T-cell (primary cell): ENCODE results near the gene PMF1. TPM values are rescaled to one million over a fixed set of nuclear protein-coding genes. Genes with fewer than 3 reads are reported as not detected.

Source experiments
- ATAC-seq, 4 experiments: fragments of 200-7000 bp in 3 of 4; fragments of 150-1000 bp in 1 of 4; cut with Tn5 transposase; replicated peaks in 1 of 4; 1 replicate in 3 of 4; 2 replicates in 1 of 4; pipeline ENCODE4 v1.10.0; 2021; ENCODE audit warnings: moderate library complexity in 3 of 4, mild to moderate bottlenecking in 2 of 4, moderate number of reproducible peaks in 1 of 4
- CTCF ChIA-PET, 2 donors: fragments of 300-600 bp; sonication (Branson Sonifier 250); formaldehyde crosslinking; loops; one replicate each; lab custom pipeline; 2022; ENCODE audit warnings: antibody characterized with exemption in 2 of 2; lab: Charles Lee
- POLR2A ChIA-PET, 2 donors: fragments of 300-600 bp; sonication (Branson Sonifier 250); formaldehyde crosslinking; loops; one replicate each; lab custom pipeline; 2022; ENCODE audit warnings: antibody characterized with exemption in 2 of 2; lab: Charles Lee
- DNase-seq, 35 experiments: peaks; one replicate each; pipeline versions ENCODE4 v3.0.0 to v3.0.0-alpha.2; 2013 to 2023
- H3K27ac ChIP-seq: one replicate; pipeline ENCODE4 v1.5.1; 2013; ENCODE audit warnings: low read length
- H3K27me3 ChIP-seq, 2 experiments: replicated peaks in 1 of 2; 1 replicate in 1 of 2; 2 replicates in 1 of 2; pipeline versions ENCODE4 v1.6.1 to v1.7.0; 2013; ENCODE audit warnings: low read length in 1 of 2, mixed read lengths in 1 of 2; ENCODE audit not compliant: control insufficient read depth in 2 of 2, insufficient read depth in 2 of 2; ENCODE audit errors: extremely low read depth in 1 of 2
- H3K36me3 ChIP-seq, 2 donors: 1 replicate in 1 of 2; 2 replicates in 1 of 2; pipeline versions ENCODE4 v1.6.1 to v1.7.0; 2013; ENCODE audit warnings: low read length in 1 of 2; ENCODE audit not compliant: control insufficient read depth in 2 of 2, insufficient read depth in 1 of 2; ENCODE audit errors: extremely low read depth in 1 of 2
- H3K4me1 ChIP-seq, 2 experiments: 1 replicate in 1 of 2; 2 replicates in 1 of 2; pipeline versions ENCODE4 v1.6.1 to v1.7.0; 2013; ENCODE audit warnings: low read length in 2 of 2, mixed read lengths in 1 of 2; ENCODE audit not compliant: insufficient read depth in 2 of 2, control insufficient read depth in 1 of 2; ENCODE audit errors: extremely low read depth in 1 of 2
- H3K4me3 ChIP-seq, 2 donors: 1 replicate in 1 of 2; 2 replicates in 1 of 2; pipeline versions ENCODE4 v1.5.1 to v1.7.0; 2013; ENCODE audit warnings: mild to moderate bottlenecking in 2 of 2, low read length in 1 of 2, moderate library complexity in 1 of 2; ENCODE audit not compliant: control insufficient read depth in 1 of 2; ENCODE audit errors: extremely low read depth in 1 of 2
- H3K9me3 ChIP-seq: 2 replicates; pipeline ENCODE4 v1.7.0; 2013
- H3K27ac Mint-ChIP-seq, 2 donors: one replicate each; pipeline ENCODE4 v1.8.0; 2020 to 2021; ENCODE audit warnings: mild to moderate bottlenecking in 2 of 2, mixed read lengths in 2 of 2
- H3K27me3 Mint-ChIP-seq, 2 donors: one replicate each; pipeline ENCODE4 v1.8.0; 2021 to 2022; ENCODE audit warnings: mixed read lengths in 2 of 2
- H3K36me3 Mint-ChIP-seq: one replicate; pipeline ENCODE4 v1.8.0; 2021; ENCODE audit warnings: mixed read lengths
- H3K4me1 Mint-ChIP-seq, 3 donors: one replicate each; pipeline ENCODE4 v1.8.0; 2020 to 2022; ENCODE audit warnings: mixed read lengths in 3 of 3, mild to moderate bottlenecking in 1 of 3
- H3K4me3 Mint-ChIP-seq, 3 donors: one replicate each; pipeline ENCODE4 v1.8.0; 2020 to 2022; ENCODE audit warnings: mild to moderate bottlenecking in 3 of 3, mixed read lengths in 3 of 3, moderate library complexity in 3 of 3
- H3K9me3 Mint-ChIP-seq, 3 donors: one replicate each; pipeline ENCODE4 v1.8.0; 2020 to 2022; ENCODE audit warnings: mixed read lengths in 3 of 3
- WGBS: methylation state at CpG from one replicate; pipeline ENCODE4 v1.1.5; 2013; ENCODE audit warnings: missing lambda C conversion rate; ENCODE audit not compliant: insufficient coverage; 5-methylcytosine and 5-hydroxymethylcytosine counted together
- total RNA-seq, 35 experiments: library from RNA in 6 of 35; stranded (reverse) in 6 of 35; fragments of 120-200 nt in 1 of 35; gene quantifications; one replicate each; pipeline versions ENCODE4 v1.2.1 to v1.2.4 and lab custom pipeline; 2013 to 2026

Gene PMF1, protein sequence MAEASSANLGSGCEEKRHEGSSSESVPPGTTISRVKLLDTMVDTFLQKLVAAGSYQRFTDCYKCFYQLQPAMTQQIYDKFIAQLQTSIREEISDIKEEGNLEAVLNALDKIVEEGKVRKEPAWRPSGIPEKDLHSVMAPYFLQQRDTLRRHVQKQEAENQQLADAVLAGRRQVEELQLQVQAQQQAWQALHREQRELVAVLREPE
- total RNA-seq (10 to 100 TPM; 54.7 to 58.7 (median 57.6) TPM), total RNA-seq (lab: John Stamatoyannopoulos, UW) (9.2 to 43.1 (median 17.4) reads per million in 29 experiments)
- 39.8 TPM for total RNA-seq (2013)

DNA sequence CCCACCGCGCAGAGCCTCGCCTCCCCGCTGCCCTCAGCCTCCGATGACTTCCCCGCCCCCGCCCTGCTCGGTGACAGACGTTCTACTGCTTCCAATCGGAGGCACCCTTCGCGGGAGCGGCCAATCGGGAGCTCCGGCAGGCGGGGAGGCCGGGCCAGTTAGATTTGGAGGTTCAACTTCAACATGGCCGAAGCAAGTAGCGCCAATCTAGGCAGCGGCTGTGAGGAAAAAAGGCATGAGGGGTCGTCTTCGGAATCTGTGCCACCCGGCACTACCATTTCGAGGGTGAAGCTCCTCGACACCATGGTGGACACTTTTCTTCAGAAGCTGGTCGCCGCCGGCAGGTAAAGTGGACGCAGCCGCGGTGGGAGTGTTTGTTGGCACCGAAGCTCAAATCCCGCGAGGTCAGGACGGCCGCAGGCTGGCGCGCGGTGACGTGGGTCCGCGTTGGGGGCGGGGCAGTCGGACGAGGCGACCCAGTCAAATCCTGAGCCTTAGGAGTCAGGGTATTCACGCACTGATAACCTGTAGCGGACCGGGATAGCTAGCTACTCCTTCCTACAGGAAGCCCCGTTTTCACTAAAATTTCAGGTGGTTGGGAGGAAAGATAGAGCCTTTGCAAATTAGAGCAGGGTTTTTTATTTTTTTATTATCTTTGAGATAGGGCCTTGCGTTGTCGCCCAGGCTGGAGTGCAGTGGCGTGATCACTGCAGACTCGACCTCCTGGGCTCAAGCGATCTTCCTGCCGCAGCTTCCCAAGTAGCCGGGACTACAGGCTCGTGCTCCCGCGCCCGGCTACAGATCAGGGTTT is at the start of gene PMF1:
Gene PMF1 (plus strand): TSS at position 175 of the 811 bp plus-strand sequence. CDS start 9 bp downstream, at position 184.
- Histone ChIP-seq H3K4me1 (peaks cover 7 to 37% of the 10 kb centered on the region in 2 experiments), H3K4me3 (peak within 1 kb of the TSS; percentile 91 to 93), H3K27me3 (no peaks in the 10 kb centered on the region), H3K27ac (peak within 1 kb of the TSS; percentile 97), H3K36me3 (peaks cover 4 to 34% of the 10 kb centered on the region in 2 donors), H3K9me3 (no peaks in the 10 kb centered on the region)
- ChIA-PET POLR2A (interaction anchor here (0.5 to 1.9 kb wide), 11 partner anchors 12 to 469 kb away, joined by 3 to 32 read pairs (median 4); partner anchors contain the start of genes SLC25A44 (in 1 of the 2) and SMG5 (in 1 of the 2)), CTCF (interaction anchor here (0.6 to 2.7 kb wide), 6 partner anchors 12 to 116 kb away, joined by 3 to 40 read pairs (median 4); partner anchors contain the start of gene SLC25A44 (in 1 of the 2))
- Mint-ChIP-seq H3K27ac (peak within 1 kb of the TSS; percentile 98), H3K9me3 (no peaks in the 10 kb centered on the region), H3K27me3 (no peaks in the 10 kb centered on the region), H3K4me3 (peak within 1 kb of the TSS; percentile 95 to 96 (median 95)), H3K36me3 (peaks cover 16% of the 10 kb centered on the region), H3K4me1 (peaks cover 31 to 48% (median 42%) of the 10 kb centered on the region in 3 donors)
- DNase-seq (peak; percentile 90 to 96 (median 94)), ATAC-seq (peak; percentile 95 to 97 (median 96))
- WGBS, result 0% methylated on average over 52 of the region's 61 CpGs

DNA sequence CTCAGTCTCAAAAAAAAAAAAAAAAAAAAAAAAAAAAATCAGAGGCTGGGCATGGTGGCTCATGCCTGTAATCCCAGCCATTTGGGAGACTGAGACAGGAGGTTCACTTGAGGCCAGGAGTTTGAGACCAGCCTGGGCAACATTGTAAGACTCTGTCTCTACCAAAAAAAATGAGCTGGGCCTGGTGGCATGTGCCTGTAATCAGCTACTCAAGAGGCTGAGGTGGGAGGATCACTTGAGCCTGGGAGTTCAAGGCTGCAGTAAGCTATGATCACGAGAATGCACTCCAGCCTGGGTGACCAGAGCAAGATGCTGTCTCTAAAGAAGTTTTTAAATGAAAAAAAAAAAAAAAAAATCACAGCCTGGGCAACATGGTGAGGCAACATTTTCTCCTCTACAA is 49.1 kb upstream of the PMF1 start:
- DNase-seq, result no peak
- Mint-ChIP-seq H3K4me3 (no peak overlapping the region), H3K4me1 (peaks cover 10 to 17% (median 11%) of the 10 kb centered on the region in 3 donors), H3K9me3 (no peaks in the 10 kb centered on the region), H3K36me3 (no peaks in the 10 kb centered on the region), H3K27ac (no peak overlapping the region), H3K27me3 (no peaks in the 10 kb centered on the region)
- Histone ChIP-seq H3K4me1 (peaks cover 0 to 15% of the 10 kb centered on the region in 2 experiments), H3K27me3 (peaks cover 0 to 6% of the 10 kb centered on the region in 2 experiments), H3K4me3 (no peak overlapping the region), H3K27ac (no peak overlapping the region), H3K36me3 (no peaks in the 10 kb centered on the region), H3K9me3 (no peaks in the 10 kb centered on the region)
- no CpG with 5 or more reads among the region's 1 CpG for WGBS
- ChIA-PET CTCF (interaction anchor here in 1 of 2 donors (0.6 kb wide), 1 partner anchor 52 kb away, joined by 3 read pairs; no protein-coding TSS in a partner anchor), POLR2A (interaction anchor here (0.6 to 0.7 kb wide), 4 partner anchors 9 to 483 kb away, joined by 3 to 7 read pairs (median 4); no protein-coding TSS in a partner anchor)
- no peak for ATAC-seq

DNA sequence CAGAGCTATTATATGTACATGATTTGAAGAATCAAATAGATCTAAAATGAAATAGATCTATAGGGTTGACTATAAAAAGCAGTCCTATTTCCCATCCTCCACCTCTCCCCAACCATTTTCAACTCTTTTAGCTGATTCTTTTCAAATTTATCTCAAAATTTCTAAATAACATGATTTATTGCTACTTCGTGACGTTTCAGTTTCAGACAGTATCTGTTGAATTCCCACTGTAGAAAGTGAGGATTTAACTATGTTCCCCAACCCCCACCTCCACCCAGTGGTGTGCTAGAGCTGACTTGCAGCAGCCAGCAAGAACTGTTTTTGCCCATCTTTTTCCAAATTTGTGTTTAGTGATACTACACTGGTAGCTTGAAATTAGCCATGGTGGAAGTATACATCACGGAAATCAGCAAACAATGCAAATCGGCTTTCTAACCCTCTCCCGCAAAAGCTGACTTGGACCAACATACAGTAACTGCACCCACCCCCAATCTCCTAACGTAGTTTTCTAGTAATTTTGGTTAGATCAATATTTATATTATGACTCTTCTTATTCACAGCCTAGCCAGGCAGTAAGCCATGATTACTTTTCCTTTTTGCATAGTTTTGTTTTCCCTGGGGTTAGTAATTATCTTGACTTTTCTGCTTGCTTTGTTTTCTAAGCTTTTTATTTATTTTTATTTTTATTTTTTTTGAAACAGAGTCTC is 48.5 kb upstream of the PMF1 start:
- Histone ChIP-seq H3K9me3 (no peaks in the 10 kb centered on the region), H3K36me3 (no peaks in the 10 kb centered on the region), H3K27me3 (peaks cover 0 to 6% of the 10 kb centered on the region in 2 experiments), H3K4me1 (peaks cover 0 to 13% of the 10 kb centered on the region in 2 experiments), H3K27ac (no peak overlapping the region), H3K4me3 (no peak overlapping the region)
- Mint-ChIP-seq H3K4me3 (no peak overlapping the region), H3K4me1 (peaks cover 10 to 15% (median 11%) of the 10 kb centered on the region in 3 donors), H3K27ac (no peak overlapping the region), H3K9me3 (no peaks in the 10 kb centered on the region), H3K36me3 (no peaks in the 10 kb centered on the region), H3K27me3 (no peaks in the 10 kb centered on the region)
- POLR2A ChIA-PET, result interaction anchor here (0.6 to 0.7 kb wide), 3 partner anchors 8 to 484 kb away, joined by 3 to 5 read pairs (median 4); no protein-coding TSS in a partner anchor
- ATAC-seq (no peak), DNase-seq (no peak)
- CTCF ChIA-PET, result interaction anchor here in 1 of 2 donors (0.6 kb wide), 1 partner anchor 53 kb away, joined by 3 read pairs; no protein-coding TSS in a partner anchor
- no CpG with 5 or more reads among the region's 6 CpGs for WGBS

DNA sequence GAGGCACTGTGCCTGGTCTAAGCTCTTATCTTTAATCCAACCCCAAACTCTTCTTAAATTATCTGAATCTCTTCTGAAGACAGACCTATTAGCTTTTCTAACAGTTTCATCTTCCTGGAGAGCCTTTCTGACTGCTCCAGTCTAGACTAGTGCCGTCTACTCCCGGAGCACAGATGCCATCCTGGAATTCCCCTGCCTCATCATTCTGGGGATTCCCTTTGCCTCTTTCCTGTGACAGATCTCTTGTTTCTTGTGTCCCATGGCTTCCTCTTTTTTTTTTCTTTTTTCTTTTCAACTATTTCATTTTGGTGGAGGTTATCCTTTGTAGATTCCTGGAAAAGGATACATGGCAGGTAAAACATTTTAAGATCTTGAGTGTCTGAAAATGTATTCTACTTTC is 47.7 kb upstream of the PMF1 start:
- H3K36me3 ChIP-seq, result no peaks in the 10 kb centered on the region
- H3K27ac Mint-ChIP-seq, result no peak overlapping the region
- 71% methylated on average over 2 of the region's 2 CpGs for WGBS
- ATAC-seq, result no peak
- ChIA-PET POLR2A (no interaction called here), CTCF (no interaction called here)
- peaks cover 0 to 6% of the 10 kb centered on the region in 2 experiments for H3K27me3 ChIP-seq
- no peak overlapping the region for H3K27ac ChIP-seq
- H3K36me3 Mint-ChIP-seq, result no peaks in the 10 kb centered on the region
- DNase-seq, result no peak
- H3K4me3 ChIP-seq, result no peak overlapping the region
- no peaks in the 10 kb centered on the region for H3K27me3 Mint-ChIP-seq
- H3K4me1 Mint-ChIP-seq, result peaks cover 9 to 11% (median 10%) of the 10 kb centered on the region in 3 donors
- H3K9me3 ChIP-seq, result no peaks in the 10 kb centered on the region
- no peaks in the 10 kb centered on the region for H3K9me3 Mint-ChIP-seq
- H3K4me1 ChIP-seq, result peaks cover 0 to 12% of the 10 kb centered on the region in 2 experiments
- no peak overlapping the region for H3K4me3 Mint-ChIP-seq

DNA sequence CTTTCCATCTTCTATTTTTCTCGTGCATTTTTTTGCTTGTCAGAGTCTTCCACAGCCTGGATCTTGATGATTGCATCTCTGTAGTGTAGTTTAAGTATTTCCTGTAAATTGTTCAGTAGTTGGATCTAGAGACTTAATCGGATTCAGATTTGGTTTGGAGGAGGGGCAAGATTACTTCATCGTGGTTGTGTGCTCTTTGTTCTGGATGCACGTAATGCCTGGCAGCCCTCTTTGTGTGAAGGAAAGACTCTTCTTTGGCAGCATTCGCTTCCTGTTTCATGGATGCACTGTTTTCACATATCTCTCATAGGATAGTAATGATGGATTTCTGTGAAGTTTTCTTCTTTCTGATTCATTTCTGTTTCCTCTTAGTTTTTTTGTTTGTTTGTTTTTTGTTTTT is 45.3 kb upstream of the PMF1 start:
- POLR2A ChIA-PET, result no interaction called here
- H3K9me3 ChIP-seq, result no peaks in the 10 kb centered on the region
- no peaks in the 10 kb centered on the region for H3K27me3 ChIP-seq
- DNase-seq (no peak), ATAC-seq (no peak)
- Mint-ChIP-seq H3K9me3 (no peaks in the 10 kb centered on the region), H3K36me3 (no peaks in the 10 kb centered on the region), H3K27ac (no peak overlapping the region), H3K27me3 (no peaks in the 10 kb centered on the region), H3K4me3 (no peak overlapping the region), H3K4me1 (no peaks in the 10 kb centered on the region)
- WGBS, result 80% methylated on average over 2 of the region's 5 CpGs
- no peaks in the 10 kb centered on the region for H3K4me1 ChIP-seq
- no peak overlapping the region for H3K27ac ChIP-seq
- CTCF ChIA-PET, result no interaction called here
- no peak overlapping the region for H3K4me3 ChIP-seq
- H3K36me3 ChIP-seq, result no peaks in the 10 kb centered on the region
